NCI-H345 (cell line): Measurements from ENCODE around the gene KCNE4.

Experiments used
- DNase-seq: peaks from one replicate; lab custom pipeline; 2025; lab: John Stamatoyannopoulos, UW

Gene KCNE4

GRCh38 chr2:223051693-223052289, at the start of gene KCNE4:
Gene KCNE4 (plus strand): TSS chr2:223052190. CDS start chr2:223052831, 641 bp downstream.
- no peak for DNase-seq

- DNase-seq = no peak
Observed at GRCh38 chr2:223003191-223003590, 48.8 kb upstream of the KCNE4 start.

GRCh38 chr2:223005496-223005895, 46.5 kb upstream of the KCNE4 start:
- no peak for DNase-seq

- no peak for DNase-seq
Observed at GRCh38 chr2:223007531-223007930, 44.5 kb upstream of the KCNE4 start.

- DNase-seq = no peak
Observed at GRCh38 chr2:223008162-223008561, 43.8 kb upstream of the KCNE4 start.

GRCh38 chr2:223008956-223009355, 43.0 kb upstream of the KCNE4 start:
- DNase-seq = no peak

GRCh38 chr2:223010641-223011040, 41.3 kb upstream of the KCNE4 start:
- DNase-seq = no peak

GRCh38 chr2:223012291-223012690, 39.7 kb upstream of the KCNE4 start:
- DNase-seq = no peak

GRCh38 chr2:223019390-223019930, 32.5 kb upstream of the KCNE4 start:
- peak; percentile 84 for DNase-seq

GRCh38 chr2:223019987-223020717, 31.8 kb upstream of the KCNE4 start:
- no peak for DNase-seq

- no peak for DNase-seq
Observed at GRCh38 chr2:223020971-223021675, 30.9 kb upstream of the KCNE4 start.

GRCh38 chr2:223026357-223027110, 25.5 kb upstream of the KCNE4 start:
- peak; percentile 71 for DNase-seq

- DNase-seq = no peak
Observed at GRCh38 chr2:223027442-223027841, 24.5 kb upstream of the KCNE4 start.

GRCh38 chr2:223029287-223029686, 22.7 kb upstream of the KCNE4 start:
- DNase-seq = no peak

GRCh38 chr2:223032187-223033142, 19.5 kb upstream of the KCNE4 start:
- DNase-seq = no peak

- no peak for DNase-seq
Observed at GRCh38 chr2:223034221-223034975, 17.6 kb upstream of the KCNE4 start.

- no peak for DNase-seq
Observed at GRCh38 chr2:223036790-223037444, 15.1 kb upstream of the KCNE4 start.

- DNase-seq = no peak
Observed at GRCh38 chr2:223037445-223037800, 14.6 kb upstream of the KCNE4 start.

- DNase-seq = no peak
Observed at GRCh38 chr2:223039618-223040017, 12.4 kb upstream of the KCNE4 start.

GRCh38 chr2:223040527-223040926, 11.5 kb upstream of the KCNE4 start:
- no peak for DNase-seq
